Lower leg skin (tissue), 4 donors: ENCODE results near the gene NHLRC2. TPM values are rescaled to one million over a fixed set of nuclear protein-coding genes. Genes with fewer than 3 reads are reported as not detected.

Experiments used
- DNase-seq, 2 donors: peaks; one replicate each; pipeline ENCODE4 v3.0.0-alpha.2; 2019; ENCODE audit warnings: low spot score in 2 of 2
- H3K4me3 ChIP-seq: fragments of 200-600 bp; sonication (generic); 2 replicates; pipeline ENCODE4 v1.5.1; 2017; ENCODE audit warnings: mild to moderate bottlenecking, low read depth; ENCODE audit not compliant: poor library complexity, severe bottlenecking
- POLR2A ChIP-seq, 2 donors: fragments of 450-650 bp; IDR thresholded peaks; one replicate each; pipeline ENCODE4 v1.6.1; 2016 to 2017; ENCODE audit warnings: antibody characterized with exemption in 2 of 2, mild to moderate bottlenecking in 1 of 2, moderate library complexity in 1 of 2
- WGBS, 2 donors: methylation state at CpG; one replicate each; pipeline ENCODE4 v1.1.5; 2018; 5-methylcytosine and 5-hydroxymethylcytosine counted together
- intact Hi-C: fragments of 100-400 bp; cut with DNase I; formaldehyde crosslinking; loops from one replicate; pipeline ENCODE4 v1.15.0; 2023; ENCODE audit warnings: low total_unique reads
- total RNA-seq, 4 donors: library from RNA; depleted of rRNA; stranded (reverse); fragments of >200 nt; gene quantifications; one replicate each; pipeline ENCODE4 v1.1.0, GENCODE V29; 2016
- TF ChIP-seq, protein P1 (sequence below), 3 donors: fragments of 450-650 bp; IDR thresholded peaks; one replicate each; pipeline ENCODE4 v1.5.1; 2016; ENCODE audit warnings: antibody characterized with exemption in 3 of 3, mild to moderate bottlenecking in 3 of 3, moderate library complexity in 2 of 3

Gene NHLRC2
- total RNA-seq, 4 donors from 2014 or later: 18.9 to 71.2 (median 48.0) TPM

DNA sequence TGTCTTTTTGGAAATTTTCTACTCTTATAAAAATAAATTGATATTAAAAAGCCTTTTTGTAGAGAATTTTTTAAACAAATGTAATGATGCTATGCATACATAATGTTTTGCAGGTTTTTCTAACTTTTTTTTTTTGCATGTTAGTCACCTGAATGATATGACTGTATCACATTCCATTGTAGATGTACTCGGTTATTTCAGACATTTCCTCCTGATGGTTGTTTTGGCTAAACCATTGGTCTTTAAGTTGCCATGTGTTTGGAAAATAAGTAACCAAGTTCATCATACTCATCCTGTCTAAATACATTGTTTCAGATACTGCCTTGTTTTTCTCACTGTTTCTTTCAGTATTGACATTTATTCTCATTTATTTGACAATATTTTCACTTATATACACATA is 25.8 kb downstream of the NHLRC2 start:
- H3K4me3 ChIP-seq: no peak overlapping the region
- 71 to 76% methylated on average over 1 of the region's 1 CpG for WGBS, 2 donors
- intact Hi-C loops: no loop called here
- DNase-seq: no peak
- TF ChIP-seq, protein P1, sequence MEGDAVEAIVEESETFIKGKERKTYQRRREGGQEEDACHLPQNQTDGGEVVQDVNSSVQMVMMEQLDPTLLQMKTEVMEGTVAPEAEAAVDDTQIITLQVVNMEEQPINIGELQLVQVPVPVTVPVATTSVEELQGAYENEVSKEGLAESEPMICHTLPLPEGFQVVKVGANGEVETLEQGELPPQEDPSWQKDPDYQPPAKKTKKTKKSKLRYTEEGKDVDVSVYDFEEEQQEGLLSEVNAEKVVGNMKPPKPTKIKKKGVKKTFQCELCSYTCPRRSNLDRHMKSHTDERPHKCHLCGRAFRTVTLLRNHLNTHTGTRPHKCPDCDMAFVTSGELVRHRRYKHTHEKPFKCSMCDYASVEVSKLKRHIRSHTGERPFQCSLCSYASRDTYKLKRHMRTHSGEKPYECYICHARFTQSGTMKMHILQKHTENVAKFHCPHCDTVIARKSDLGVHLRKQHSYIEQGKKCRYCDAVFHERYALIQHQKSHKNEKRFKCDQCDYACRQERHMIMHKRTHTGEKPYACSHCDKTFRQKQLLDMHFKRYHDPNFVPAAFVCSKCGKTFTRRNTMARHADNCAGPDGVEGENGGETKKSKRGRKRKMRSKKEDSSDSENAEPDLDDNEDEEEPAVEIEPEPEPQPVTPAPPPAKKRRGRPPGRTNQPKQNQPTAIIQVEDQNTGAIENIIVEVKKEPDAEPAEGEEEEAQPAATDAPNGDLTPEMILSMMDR (IDR thresholded peaks at IDR 0.05): no peak
- TF ChIP-seq POLR2A (IDR thresholded peaks at IDR 0.05): no peak

DNA sequence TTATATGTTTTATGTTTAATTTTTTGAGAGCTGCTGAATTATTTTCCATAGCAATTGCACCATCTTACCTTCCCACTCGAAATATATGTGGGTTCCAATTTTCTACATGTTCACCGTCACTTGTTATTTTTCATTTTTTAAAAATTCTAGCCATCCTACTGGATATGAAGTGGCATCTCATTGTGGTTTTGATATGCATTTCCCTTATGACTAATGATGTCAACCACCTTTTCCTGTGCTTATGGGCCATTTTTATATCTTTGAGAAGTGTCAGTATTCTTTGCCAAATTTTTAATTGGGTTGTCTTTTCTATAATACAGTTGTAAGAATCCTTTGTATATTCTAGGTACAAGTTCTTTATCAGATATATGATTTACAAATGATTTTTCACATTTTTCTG is 27.8 kb downstream of the NHLRC2 start:
- TF ChIP-seq POLR2A (IDR thresholded peaks at IDR 0.05): no peak
- TF ChIP-seq, protein P1 (IDR thresholded peaks at IDR 0.05): no peak
- no peak overlapping the region for H3K4me3 ChIP-seq
- no peak for DNase-seq
- intact Hi-C loops: no loop called here
- 94 to 95% methylated on average over 2 of the region's 2 CpGs for WGBS, 2 donors

DNA sequence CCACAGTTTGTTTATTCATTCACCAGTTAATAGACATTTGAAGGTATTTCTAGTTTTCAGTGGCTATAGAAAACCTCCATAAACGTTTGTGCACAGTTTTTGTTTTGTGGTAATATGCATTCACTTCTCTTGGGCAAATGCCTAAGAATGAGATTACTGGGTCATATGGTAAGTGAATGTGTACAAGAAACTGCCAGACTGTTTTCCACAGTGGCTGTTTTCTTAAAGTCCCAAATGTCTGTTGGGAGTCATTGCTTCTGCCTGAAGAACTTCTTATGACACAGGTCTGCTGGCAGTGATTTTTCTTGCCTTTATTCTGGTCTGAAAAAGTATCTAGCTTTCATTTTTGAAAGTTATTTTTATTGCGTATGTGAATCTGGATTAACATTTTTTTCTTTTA is 35.5 kb downstream of the NHLRC2 start:
- 78% methylated on average over 2 of the region's 2 CpGs for WGBS, 2 donors
- no peak for DNase-seq
- no peak for TF ChIP-seq POLR2A (IDR thresholded peaks at IDR 0.05)
- TF ChIP-seq, protein P1 (IDR thresholded peaks at IDR 0.05): no peak

DNA sequence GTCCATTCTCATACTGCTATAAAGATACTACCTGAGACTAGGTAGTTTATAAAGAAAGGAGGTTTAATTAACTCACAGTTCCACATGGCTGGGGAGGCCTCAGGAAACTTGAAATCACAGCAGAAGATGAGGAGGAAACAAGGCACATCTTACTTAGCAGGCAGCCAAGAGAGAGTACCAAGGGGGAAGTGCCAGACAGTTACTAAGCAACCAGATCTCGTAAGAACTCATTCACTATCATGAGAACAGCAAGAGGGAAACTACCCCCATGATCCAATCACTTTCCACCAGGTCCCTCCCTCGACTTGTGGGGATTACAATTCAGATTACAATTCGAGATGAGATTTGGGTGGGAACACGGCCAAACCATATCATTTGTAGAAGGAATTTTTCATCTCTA is 36.3 kb downstream of the NHLRC2 start:
- TF ChIP-seq, protein P1 (IDR thresholded peaks at IDR 0.05): no peak
- TF ChIP-seq POLR2A (IDR thresholded peaks at IDR 0.05): no peak
- intact Hi-C loops: no loop called here
- H3K4me3 ChIP-seq: no peak overlapping the region
- DNase-seq: no peak
- 75 to 80% methylated on average over 4 of the region's 4 CpGs for WGBS, 2 donors

More for the DNA sequence above, 35.5 kb downstream of the NHLRC2 start:
- intact Hi-C loops: no loop called here
- no peak overlapping the region for H3K4me3 ChIP-seq

DNA sequence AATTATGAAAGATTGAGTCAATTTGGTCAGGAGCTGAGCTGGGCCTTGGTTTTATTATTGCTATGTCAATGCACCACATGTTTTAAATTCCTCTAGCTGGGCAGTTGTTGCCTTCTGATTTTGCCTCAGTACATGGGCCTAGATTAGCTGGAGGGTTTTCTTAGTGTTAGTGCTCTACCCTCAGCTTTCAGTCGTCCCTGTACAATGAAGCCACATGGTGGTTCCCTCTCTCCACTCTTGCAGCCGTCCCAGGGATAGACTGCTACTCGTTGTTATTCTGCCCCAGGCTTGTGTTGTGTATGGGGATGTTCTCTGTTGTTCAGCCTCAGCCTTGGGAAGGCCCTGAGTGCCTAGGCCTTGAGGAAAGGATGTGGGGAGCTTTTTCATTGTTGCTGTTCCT is 37.0 kb downstream of the NHLRC2 start:
- no peak overlapping the region for H3K4me3 ChIP-seq
- intact Hi-C loops: no loop called here
- no peak for DNase-seq
- 60 to 62% methylated on average over 3 of the region's 3 CpGs for WGBS, 2 donors
- TF ChIP-seq, protein P1 (IDR thresholded peaks at IDR 0.05): no peak
- TF ChIP-seq POLR2A (IDR thresholded peaks at IDR 0.05): no peak

DNA sequence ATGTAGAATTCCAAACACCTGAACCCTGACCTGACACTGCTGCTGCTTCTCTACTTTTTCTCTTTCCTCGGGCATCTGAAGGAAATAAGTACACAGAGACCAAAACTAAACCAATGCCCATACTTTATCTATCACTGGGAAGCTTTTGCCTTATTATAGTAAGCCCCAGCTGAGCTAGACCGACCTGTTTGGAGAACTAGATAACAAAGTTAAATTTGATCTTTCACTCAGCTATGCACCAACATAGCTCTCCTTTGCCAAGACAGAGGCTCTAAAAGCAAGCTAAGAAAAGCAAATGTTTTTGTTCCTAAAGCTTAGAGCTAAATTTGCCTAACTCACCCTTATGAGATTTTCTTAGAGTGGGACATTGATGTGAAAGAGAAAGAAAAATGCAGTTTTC is 39.1 kb downstream of the NHLRC2 start:
- intact Hi-C loops: no loop called here
- H3K4me3 ChIP-seq: no peak overlapping the region
- WGBS, 2 donors: 84 to 87% methylated on average over 2 of the region's 2 CpGs
- TF ChIP-seq, protein P1 (IDR thresholded peaks at IDR 0.05): no peak
- no peak for TF ChIP-seq POLR2A (IDR thresholded peaks at IDR 0.05)
- DNase-seq: no peak
